LNCaP clone FGC (cell line): ENCODE results near the gene NKX2-1.

Experiments used
- DNase-seq: peaks from one replicate; pipeline ENCODE4 v3.0.0-alpha.2; 2011; ENCODE audit warnings: low read depth
- H3K4me3 ChIP-seq: 2 replicates; pipeline ENCODE4 v1.5.1; 2011; ENCODE audit warnings: mild to moderate bottlenecking, low read depth, low read length, control low read depth
- TF ChIP-seq, protein P1 (sequence below): IDR thresholded peaks from 2 replicates; pipeline ENCODE4 v1.5.1; 2012; ENCODE audit warnings: mild to moderate bottlenecking; ENCODE audit not compliant: control insufficient read depth, insufficient read depth; ENCODE audit errors: extremely low read depth

Gene NKX2-1

DNA sequence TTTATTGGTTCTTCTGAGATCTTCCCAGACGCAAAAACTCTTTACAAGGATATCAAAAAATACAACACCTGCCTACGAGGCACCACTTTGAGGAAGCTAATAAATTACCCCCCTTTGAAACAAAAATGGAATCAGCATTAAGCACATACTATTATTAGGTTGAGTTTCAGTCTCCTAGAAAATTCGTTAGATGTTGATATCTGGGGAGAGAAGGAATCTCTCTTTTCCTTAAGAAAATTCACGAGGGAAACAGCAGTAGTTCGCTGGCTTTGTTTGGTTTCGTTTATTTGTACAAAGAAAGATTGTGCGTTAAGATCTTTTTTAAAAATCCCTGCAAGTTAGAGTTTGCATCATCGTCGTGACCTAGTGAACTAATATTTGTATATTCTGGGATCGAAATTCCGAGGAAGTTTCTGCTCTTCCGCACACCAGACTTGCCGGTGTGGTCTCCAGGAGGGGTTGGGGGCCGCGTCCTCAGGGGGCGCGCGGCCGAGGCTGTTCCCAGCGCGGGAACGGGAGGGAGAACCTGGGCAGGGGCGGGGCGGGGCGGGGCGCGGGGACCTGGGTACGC is 12.1 kb downstream of the NKX2-1 start:
- DNase-seq = no peak
- no peak overlapping the region for H3K4me3 ChIP-seq
- TF ChIP-seq, protein P1, sequence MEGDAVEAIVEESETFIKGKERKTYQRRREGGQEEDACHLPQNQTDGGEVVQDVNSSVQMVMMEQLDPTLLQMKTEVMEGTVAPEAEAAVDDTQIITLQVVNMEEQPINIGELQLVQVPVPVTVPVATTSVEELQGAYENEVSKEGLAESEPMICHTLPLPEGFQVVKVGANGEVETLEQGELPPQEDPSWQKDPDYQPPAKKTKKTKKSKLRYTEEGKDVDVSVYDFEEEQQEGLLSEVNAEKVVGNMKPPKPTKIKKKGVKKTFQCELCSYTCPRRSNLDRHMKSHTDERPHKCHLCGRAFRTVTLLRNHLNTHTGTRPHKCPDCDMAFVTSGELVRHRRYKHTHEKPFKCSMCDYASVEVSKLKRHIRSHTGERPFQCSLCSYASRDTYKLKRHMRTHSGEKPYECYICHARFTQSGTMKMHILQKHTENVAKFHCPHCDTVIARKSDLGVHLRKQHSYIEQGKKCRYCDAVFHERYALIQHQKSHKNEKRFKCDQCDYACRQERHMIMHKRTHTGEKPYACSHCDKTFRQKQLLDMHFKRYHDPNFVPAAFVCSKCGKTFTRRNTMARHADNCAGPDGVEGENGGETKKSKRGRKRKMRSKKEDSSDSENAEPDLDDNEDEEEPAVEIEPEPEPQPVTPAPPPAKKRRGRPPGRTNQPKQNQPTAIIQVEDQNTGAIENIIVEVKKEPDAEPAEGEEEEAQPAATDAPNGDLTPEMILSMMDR = no peak

DNA sequence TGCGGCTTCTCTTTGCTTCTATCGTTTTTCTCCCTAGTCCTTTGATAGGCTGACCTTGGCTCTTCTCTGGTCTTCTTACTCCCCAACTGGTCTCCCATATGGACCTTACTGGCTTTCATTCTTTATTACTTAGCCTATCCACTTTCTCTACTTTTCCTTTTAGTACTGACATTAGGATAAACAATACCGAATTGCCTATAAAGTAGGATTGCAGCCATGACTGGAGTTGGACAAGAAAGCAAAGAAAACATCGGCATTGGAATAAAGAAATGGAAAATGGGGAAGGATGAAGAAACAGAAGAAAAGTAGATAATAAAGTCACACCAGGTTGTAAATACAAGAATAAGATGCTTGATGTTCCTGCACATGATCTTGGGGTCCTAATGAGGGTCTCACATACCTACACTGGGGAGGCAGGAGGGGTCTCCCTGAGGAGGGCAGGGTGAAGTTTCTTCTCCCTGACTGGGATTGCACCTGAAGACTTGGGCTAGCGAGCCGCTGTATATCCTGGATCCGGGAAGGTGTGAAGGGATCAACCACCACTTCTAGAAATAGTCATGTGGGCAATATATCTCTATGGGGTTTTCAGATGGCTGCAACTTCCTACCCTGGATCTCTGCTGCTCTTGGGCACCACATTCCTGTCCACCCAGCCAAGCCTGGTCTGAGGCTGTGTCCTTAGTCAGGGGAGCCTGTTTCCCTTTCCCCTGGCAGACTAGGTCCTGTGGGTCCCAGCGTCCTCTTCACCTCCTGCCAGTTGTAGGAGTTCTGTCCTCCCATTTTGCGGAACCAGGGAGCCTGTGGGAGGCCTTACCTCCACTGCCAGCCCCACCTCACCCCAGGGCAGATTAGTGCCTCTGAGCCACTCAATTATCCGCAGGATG is 13.1 kb downstream of the NKX2-1 start:
- TF ChIP-seq, protein P1 = no peak
- H3K4me3 ChIP-seq = no peak overlapping the region
- no peak for DNase-seq

DNA sequence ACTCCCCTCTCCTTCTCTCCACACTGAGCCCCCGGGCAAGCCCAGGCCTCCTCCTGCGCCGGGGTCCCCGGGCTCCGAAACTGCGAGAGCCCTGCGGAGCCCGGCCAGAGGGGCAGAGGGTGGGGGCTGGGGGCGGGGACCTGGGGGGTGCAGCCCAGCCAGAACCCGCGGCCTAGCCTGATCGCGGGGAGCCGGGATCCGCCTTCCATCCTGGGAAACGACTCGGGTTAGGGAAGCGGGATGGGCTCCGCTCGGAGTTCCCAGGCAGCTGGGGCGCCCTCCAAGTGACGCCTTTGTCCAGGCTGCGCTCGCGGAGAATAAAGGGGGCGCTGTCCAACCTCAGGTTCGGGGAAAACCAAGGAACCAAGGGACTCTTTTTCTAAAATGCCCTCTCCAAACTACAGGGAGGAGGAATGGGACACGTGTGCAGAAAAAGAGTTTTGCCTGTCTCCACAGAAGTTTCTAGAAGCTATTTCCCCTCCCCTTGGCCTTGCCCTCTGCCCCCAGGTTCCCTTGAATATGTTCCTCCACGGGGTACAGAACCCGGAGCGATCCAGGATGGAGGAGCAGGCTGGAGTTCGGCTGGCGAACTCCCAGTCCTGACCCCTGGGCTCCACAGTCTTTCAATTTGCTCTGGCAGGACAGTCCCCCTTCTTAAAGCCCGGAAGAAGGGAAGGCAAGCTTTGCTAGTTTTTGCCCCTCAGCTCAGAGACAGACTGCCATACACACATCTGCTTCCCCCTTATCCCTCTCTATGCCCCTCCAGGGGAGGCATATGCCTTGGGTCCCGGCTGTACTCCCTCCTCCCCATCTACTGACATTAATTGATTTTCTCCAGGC is 13.9 kb downstream of the NKX2-1 start:
- no peak overlapping the region for H3K4me3 ChIP-seq
- TF ChIP-seq, protein P1 = 0 out of 2 replicates have a peak, but pooled peaks have one; percentile 5
- no peak for DNase-seq

DNA sequence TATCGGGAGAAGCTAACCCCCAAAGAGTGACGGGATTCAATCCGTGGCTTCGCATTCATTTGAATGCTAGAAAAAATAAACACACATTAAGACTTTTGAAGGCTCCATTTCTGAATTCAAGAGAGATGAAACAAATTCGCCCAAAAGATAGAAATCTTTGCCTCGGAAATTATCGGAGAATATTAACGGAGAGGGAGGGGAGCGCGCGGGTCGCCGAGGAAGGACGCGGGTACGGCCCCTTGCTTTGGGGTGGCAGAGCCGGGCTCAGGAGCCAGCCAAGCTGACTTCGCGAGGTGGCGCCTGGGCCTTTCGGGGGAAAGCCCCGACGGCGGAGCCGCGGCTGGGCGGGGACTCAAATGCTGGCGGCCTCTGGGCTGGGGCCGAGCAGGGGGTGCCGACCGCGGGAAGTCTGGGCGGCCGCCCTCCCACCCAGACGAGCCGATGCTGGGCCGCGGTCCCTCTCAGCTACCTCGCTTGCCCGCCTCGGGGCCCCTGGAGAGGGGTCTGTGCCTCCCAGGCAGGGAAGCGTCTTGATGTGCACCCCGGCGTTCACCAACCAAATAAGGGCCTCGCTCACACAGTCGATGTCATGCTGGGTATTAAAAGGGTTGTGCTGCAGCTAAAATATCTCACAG is 14.7 kb downstream of the NKX2-1 start:
- TF ChIP-seq, protein P1 = no peak
- H3K4me3 ChIP-seq = no peak overlapping the region
- no peak for DNase-seq

DNA sequence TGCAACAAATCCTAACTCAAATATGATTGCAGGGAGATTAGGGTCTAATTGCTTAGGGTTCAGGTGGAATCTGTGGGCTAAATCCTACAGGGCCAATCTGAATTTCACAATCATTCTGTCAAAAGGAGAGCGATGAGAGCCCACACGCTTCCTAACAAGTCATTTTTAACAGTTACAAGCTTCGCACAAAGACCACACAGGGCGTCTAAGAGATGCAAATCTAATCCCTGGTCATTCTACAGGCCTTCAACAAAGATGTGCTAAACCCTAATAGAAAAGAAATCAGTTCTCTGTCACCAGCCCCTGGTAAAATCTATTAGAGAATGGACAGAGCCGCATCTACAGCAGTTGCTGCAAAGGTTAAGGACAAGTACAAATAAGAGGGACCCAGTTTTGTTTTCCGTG is 15.3 kb downstream of the NKX2-1 start:
- no peak overlapping the region for H3K4me3 ChIP-seq
- DNase-seq = no peak
- TF ChIP-seq, protein P1 = no peak
